ENCODE results near the gene SORBS1. TPM values are rescaled to one million over a fixed set of nuclear protein-coding genes. Genes with fewer than 3 reads are reported as not detected.

Gene SORBS1
- total RNA-seq, 4 donors from 2014 or later = 35.1 to 53.1 (median 43.3) TPM

- no peak overlapping the region for H3K4me3 ChIP-seq (ENCODE audit: low read depth, poor library complexity, severe bottlenecking)
- peak in 1 of 2 donors; percentile 40 for DNase-seq (ENCODE audit: low spot score in 2 of 2)
- intact Hi-C loops (cut with DNase I; ENCODE audit: low total_unique reads) = no loop called here
- TF ChIP-seq POLR2A (IDR thresholded peaks at IDR 0.05) (no peak), CTCF (IDR thresholded peaks at IDR 0.05) (no peak)
- 95 to 100% methylated on average over 1 of the region's 1 CpG for whole genome bisulfite sequencing, 2 donors
These were observed 156.3 kb downstream of the SORBS1 start for GRCh38 chr10:95404864-95405263.

GRCh38 chr10:95404462-95404858 lies 156.7 kb downstream of the SORBS1 start:
- WGBS, 2 donors = 87 to 89% methylated on average over 7 of the region's 7 CpGs
- TF ChIP-seq POLR2A (IDR thresholded peaks at IDR 0.05) = no peak
- TF ChIP-seq CTCF (IDR thresholded peaks at IDR 0.05) = no peak
- peak in 1 of 2 donors; percentile 53 for DNase-seq (ENCODE audit: low spot score in 2 of 2)
- no peak overlapping the region for H3K4me3 ChIP-seq (ENCODE audit: low read depth, poor library complexity, severe bottlenecking)
- intact Hi-C loops (cut with DNase I; ENCODE audit: low total_unique reads) = no loop called here

GRCh38 chr10:95403700-95404461 lies 157.3 kb downstream of the SORBS1 start:
- intact Hi-C loops (cut with DNase I; ENCODE audit: low total_unique reads) = no loop called here
- TF ChIP-seq POLR2A (IDR thresholded peaks at IDR 0.05) = no peak
- no peak for TF ChIP-seq CTCF (IDR thresholded peaks at IDR 0.05)
- H3K4me3 ChIP-seq (ENCODE audit: low read depth, poor library complexity, severe bottlenecking) = no peak overlapping the region
- peak in 1 of 2 donors; percentile 81 for DNase-seq (ENCODE audit: low spot score in 2 of 2)
- 95 to 96% methylated on average over 8 of the region's 8 CpGs for WGBS, 2 donors

- WGBS, 2 donors = 85 to 94% methylated on average over 1 of the region's 1 CpG
- intact Hi-C loops (cut with DNase I; ENCODE audit: low total_unique reads) = no loop called here
- DNase-seq (ENCODE audit: low spot score in 2 of 2) = peak in 1 of 2 donors; percentile 59
- no peak for TF ChIP-seq CTCF (IDR thresholded peaks at IDR 0.05)
- no peak for TF ChIP-seq POLR2A (IDR thresholded peaks at IDR 0.05)
- no peak overlapping the region for H3K4me3 ChIP-seq (ENCODE audit: low read depth, poor library complexity, severe bottlenecking)
These were observed 159.3 kb downstream of the SORBS1 start for GRCh38 chr10:95401704-95402469.

DNA sequence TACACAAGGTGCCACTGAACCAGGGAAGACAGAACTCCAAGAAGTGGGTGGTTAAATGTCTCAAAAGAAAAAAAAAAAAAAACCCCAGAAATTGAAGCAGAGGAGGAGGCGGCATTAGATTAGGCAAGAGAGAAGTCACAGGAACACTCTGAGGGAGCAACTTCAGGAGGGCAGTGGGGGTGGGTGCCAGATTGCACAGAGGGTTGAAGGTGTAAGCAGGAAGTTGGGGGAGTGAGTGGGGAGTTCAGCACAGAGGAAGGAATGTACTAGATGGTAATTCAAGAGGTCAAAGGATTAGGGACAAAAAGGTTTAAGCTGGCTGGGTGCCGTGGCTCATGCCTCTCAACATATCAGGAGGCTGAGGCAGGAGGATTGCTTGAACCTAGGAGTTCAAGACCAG lies 160.4 kb downstream of the SORBS1 start:
- intact Hi-C loops (cut with DNase I; ENCODE audit: low total_unique reads) = no loop called here
- H3K4me3 ChIP-seq (ENCODE audit: low read depth, poor library complexity, severe bottlenecking) = no peak overlapping the region
- TF ChIP-seq POLR2A (IDR thresholded peaks at IDR 0.05) = no peak
- no peak for TF ChIP-seq CTCF (IDR thresholded peaks at IDR 0.05)
- 94 to 95% methylated on average over 2 of the region's 2 CpGs for WGBS, 2 donors
- DNase-seq (ENCODE audit: low spot score in 2 of 2) = no peak
